ENCODE data around the gene GFM1.
"Not testable (repeated sequence)": the region's sequence is repeated elsewhere in the genome, so short reads cannot be mapped to it uniquely, and the experiment has no call there.

The GFM1 gene

GRCh38 chr3:158678687-158679086 is 34.4 kb downstream of the GFM1 start:
- no peak for DNase-seq (ENCODE audit: low read depth)

- peak; percentile 13 for DNase-seq (ENCODE audit: low read depth)
These were observed 35.2 kb downstream of the GFM1 start for GRCh38 chr3:158679547-158680000.

DNA sequence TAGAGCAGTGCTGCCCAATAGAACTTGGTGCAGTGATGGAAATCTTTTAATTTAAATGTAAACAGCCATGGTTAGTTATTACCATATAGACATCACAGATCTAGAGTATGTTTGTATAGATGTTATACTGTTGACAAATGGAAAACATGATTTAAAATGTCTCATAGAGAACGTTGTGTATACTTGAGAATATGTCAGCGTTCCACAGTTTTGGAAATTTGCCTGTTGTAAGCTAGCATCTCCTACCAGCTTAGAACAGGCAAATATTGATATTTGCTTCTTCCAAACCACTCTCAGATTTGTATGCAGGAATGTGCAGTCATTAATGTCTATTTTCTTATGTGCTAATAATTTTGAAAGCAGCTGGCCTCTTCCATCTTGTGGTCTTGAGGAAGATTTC is 36.5 kb downstream of the GFM1 start:
- DNase-seq (ENCODE audit: low read depth) = no peak

- DNase-seq (ENCODE audit: low read depth) = peak; percentile 81
These were observed 39.1 kb downstream of the GFM1 start for GRCh38 chr3:158683230-158683962.

GRCh38 chr3:158685159-158685558 is 40.8 kb downstream of the GFM1 start:
- peak; percentile 4 for DNase-seq (ENCODE audit: low read depth)

DNA sequence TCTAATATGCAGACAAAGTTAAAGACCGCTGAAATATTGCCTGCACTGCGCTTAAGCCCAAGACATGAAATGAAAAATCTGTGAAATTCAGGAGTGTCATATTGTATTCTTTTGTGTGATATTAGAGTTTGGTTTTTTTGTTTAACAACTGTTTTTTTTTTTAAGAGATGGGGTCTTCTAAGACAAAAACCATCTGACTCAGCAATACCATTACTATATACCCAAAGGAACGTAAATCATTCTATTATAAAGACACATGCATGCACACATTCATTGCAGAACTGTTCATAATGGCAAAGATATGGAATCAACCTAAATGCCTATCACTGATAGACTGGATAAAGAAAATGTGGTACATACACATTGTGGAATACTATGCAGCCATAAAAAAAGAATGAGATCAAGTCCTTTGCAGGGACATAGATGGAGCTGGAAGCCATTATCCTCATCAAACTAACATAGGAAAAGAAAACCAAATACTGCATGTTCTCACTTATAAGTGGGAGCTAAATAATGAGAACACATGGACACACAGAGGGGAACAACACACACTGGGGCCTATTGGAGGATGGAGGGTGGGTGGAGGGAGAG is 49.6 kb downstream of the GFM1 start:
- DNase-seq (ENCODE audit: low read depth) = not testable (repeated sequence)

DNA sequence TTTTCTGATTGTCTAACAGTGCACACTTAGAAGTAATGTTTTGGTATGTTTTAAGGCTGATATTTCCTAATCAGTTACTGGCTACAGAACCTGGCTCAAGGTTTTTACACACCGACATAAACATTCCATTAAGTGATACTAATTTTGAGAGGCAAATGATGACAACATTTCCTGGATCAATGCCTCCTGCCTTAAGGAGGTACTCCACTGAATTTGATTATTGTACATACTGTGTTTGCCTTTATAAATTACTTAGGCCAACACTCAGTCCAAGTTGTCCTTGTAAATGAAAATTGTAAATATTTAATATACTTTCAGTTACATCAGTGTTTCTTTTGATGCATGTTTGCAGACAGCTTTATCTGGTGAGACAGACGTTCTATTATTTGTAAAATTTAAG is 52.3 kb downstream of the GFM1 start:
- DNase-seq (ENCODE audit: low read depth) = no peak

DNA sequence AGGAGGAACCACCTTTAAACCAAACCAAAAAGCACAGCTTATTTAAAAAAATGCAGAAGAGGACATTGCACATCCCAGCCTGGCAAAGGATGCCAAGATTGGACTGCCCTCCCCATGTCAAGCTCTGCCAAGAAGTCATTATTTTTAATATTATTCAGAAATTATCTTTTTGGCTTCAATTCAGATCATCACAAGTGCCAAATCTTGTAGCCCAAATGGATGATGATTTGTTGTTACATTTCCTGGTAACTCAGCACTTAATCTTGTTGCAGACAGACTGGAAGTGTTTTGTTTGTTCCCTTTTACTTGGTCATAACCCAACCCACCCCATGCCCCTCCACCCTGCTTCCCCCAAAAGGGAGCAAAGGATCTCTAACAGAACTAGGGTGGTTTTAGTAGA is 56.2 kb downstream of the GFM1 start:
- no peak for DNase-seq (ENCODE audit: low read depth)

DNA sequence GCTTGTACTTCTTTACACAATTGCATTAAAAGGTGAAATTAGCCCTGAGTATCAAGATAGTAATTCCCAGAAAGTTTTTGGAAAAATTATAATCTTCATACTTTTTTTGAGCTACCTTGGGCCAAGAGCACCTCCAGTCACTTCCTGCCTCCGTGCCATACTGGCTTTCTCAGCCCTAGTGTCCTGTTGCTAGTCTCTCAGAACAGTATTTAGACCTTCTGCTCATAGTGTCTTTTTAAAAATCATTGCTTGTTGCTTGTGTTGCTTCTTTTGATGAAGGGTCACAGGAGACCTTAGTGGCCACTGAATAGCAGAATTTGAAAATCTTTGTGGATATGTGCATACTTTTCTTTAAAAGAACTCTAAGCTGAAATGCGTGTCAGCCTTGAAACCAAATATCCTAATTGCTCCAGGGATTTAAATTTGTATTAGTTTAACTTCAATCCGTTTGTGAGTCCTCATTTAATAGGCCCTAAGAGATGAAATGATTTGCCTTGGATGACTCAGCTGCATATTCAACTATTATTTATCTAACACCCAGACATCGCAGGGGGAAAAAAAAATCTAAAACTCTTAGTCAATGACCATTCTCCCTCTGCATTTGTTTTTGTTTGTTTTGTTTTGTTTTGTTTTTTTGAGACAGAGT is 57.2 kb downstream of the GFM1 start:
- DNase-seq (ENCODE audit: low read depth) = no peak

- peak; percentile 77 for DNase-seq (ENCODE audit: low read depth)
These were observed 58.6 kb downstream of the GFM1 start for GRCh38 chr3:158702815-158703481.

- DNase-seq (ENCODE audit: low read depth) = peak; percentile 54
These were observed 59.2 kb downstream of the GFM1 start for GRCh38 chr3:158703566-158703965.

DNA sequence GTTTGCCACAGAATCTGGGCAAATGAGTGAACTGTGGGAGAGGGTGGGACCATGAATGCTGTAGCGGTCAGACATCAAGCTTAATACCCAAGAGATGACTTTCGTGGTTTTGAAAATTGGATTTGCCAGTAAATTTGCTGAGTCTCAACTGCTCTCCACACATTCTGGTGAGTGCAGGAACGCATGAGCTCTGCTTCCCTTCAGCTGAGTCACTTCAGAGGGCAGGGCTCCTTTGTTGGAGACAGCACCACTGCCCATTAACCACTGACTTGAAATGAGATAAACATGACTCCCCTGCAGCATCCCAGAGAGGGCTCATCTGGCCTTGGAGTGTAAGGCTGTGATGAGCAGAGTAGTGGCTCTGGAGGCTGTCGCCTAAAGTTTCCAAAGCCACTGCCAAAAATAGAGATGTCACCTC is 65.3 kb downstream of the GFM1 start:
- DNase-seq (ENCODE audit: low read depth) = peak; percentile 99

GRCh38 chr3:158710601-158711000 is 66.3 kb downstream of the GFM1 start:
- no peak for DNase-seq (ENCODE audit: low read depth)

- peak; percentile 67 for DNase-seq (ENCODE audit: low read depth)
These were observed 67.6 kb downstream of the GFM1 start for GRCh38 chr3:158711886-158712285.

DNA sequence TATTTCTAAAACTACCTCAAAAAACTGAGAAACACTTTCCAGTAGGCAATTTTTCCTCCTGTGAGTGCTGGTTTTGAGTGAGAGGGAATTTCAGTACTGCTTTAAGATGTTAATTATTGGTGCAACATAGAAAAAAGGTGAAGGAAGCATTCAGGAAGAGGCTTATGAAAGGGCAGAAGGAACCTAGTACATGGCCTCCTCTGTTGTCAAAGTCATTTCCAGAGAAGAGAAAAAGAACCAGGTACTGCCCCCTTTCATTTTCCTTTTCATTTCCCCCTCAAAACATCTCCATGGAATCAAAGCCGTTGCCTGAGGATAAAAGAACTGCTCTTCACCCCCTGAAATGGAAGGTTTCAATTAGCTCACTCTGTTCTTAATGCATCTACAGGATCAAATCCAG is 68.1 kb downstream of the GFM1 start:
- no peak for DNase-seq (ENCODE audit: low read depth)

GRCh38 chr3:158713094-158713499 is 68.8 kb downstream of the GFM1 start:
- no peak for DNase-seq (ENCODE audit: low read depth)

DNA sequence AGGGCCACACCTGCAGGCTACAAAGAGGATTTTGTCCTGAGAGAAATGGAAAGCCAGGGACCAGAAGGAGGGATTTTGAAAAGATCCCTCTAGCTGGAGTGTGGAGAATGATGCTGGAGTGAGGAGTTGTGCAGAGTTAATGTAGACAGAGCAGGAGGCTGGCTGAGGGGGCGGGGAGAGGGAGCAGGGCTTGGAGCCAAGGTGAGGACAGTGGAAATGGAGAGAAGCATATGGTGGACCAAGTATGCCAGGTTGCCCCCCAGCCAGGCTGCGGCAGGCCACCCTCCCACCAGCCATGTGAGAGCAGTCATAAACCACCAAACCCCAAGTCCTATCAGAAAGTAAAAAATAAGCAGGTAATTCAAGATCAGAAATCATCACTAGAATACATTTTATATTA is 73.2 kb downstream of the GFM1 start:
- no peak for DNase-seq (ENCODE audit: low read depth)

DNA sequence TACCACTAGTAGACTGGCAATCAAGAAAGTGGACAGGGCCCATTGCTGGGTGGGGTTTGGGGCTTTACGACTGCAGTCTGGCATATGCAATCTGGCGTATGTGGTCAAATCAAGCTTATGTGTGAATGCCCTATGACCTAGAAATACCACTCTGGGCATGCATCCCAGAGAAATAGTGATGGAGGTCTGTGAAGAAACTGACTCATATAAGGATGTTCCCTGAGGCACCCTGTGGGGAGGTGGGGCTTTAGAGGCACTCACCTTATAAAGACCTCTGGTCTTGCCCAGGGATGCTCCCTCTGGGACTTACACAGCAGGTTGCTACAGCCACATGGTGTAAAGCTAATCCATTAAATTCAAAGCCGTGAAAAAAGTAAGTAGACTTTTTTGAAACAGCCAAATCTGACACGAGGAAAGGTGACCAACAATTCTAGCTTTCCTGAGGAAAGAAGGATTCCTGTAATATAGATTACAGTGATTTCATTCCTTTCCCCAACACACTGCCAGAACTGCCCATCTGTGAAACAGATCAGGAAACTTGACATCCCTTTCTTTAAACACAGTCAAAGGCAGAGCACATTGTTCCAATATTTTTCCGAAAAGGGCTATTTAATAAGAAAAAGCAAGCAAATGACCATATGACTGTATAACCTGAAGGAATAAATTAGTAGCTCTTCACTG is 74.3 kb downstream of the GFM1 start:
- peak; percentile 99 for DNase-seq (ENCODE audit: low read depth)

- no peak for DNase-seq (ENCODE audit: low read depth)
These were observed 77.8 kb downstream of the GFM1 start for GRCh38 chr3:158722108-158722507.

DNA sequence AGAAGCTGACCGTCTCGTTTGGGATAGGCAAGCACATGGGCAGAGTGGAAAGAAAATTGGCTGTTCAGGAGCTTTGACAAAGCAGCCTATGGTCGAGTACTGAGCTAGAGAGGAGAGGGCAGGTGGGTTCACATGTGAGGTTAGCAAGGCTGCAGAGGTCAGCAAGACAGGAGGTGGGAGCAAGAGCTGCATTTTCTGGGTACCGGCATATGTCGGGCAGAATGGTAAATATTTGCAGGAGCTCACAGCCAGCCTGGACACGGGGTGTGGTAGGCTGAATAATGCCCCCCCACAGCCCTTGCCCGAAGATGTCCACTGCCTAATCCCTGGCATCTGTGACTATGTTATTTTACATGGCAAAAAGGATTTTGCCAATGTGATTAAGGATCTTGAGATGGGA is 79.7 kb downstream of the GFM1 start:
- no peak for DNase-seq (ENCODE audit: low read depth)

DNA sequence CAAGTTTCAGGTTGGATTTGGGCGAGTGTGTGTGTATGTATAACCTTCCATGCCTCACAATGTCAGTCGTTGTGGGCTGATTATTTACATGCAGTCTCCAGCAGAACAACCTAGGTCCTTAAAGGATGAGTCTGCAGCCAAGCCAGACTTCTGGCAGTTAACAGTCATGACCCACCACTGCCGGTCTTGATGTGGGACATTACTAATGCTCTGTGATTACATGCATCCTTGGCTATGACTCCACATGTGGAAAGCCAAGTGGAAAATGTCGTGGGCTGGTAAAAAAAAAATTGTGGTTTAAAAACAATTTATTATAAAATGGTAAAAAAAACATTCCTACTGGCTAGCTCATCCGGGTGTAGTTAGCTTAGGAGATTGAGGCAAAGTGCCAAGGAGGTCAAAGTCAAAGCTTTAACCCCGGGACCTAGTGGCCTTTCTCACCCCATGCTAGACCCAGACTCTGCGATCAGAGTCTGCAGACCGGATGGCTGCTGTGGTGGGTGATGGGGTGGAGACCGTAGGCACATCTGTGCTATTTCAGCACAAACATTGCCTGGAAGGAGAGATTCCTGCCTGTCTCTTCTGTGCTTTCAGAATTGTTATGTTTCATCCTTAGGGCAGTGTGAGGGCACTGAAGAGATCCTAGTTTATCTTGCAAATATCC is 81.2 kb downstream of the GFM1 start:
- DNase-seq (ENCODE audit: low read depth) = peak; percentile 98
